ENCODE measurements around the gene RALGAPA1. TPM values are rescaled to one million over a fixed set of nuclear protein-coding genes. Genes with fewer than 3 reads are reported as not detected.
A peak's percentile ranks its signal among the peaks of the same experiment; 100 is the strongest.

Gene RALGAPA1
- total and polyA plus RNA-seq, 9 donors: 18.0 to 99.5 (median 79.3) TPM

DNA sequence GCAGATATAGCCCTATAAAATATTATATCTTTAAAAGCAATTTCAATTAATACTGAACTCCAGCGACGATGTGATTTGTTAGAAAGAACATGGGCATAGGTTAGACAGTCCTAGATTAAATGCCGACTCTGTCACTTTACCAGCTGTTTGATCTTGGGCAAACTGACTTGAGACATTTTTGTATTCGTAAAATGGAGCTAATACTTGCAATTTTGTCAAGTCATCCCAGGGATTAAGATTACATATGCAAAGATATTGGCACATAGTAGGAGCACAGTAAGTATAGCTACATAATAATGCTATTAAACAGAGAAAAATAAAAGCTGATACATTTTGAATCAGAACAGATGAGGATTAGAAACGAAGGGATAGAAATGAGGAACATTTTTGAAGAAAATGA is 266.1 kb downstream of the RALGAPA1 start:
- no peak overlapping the region for H3K4me3 ChIP-seq
- intact Hi-C loops (cut with DNase I): no loop called here
- 92 to 97% (median 94%) methylated on average over 5 of the region's 5 CpGs for WGBS, 3 donors
- no peak for TF ChIP-seq POLR2A (IDR thresholded peaks at IDR 0.05)
- TF ChIP-seq, protein P1, sequence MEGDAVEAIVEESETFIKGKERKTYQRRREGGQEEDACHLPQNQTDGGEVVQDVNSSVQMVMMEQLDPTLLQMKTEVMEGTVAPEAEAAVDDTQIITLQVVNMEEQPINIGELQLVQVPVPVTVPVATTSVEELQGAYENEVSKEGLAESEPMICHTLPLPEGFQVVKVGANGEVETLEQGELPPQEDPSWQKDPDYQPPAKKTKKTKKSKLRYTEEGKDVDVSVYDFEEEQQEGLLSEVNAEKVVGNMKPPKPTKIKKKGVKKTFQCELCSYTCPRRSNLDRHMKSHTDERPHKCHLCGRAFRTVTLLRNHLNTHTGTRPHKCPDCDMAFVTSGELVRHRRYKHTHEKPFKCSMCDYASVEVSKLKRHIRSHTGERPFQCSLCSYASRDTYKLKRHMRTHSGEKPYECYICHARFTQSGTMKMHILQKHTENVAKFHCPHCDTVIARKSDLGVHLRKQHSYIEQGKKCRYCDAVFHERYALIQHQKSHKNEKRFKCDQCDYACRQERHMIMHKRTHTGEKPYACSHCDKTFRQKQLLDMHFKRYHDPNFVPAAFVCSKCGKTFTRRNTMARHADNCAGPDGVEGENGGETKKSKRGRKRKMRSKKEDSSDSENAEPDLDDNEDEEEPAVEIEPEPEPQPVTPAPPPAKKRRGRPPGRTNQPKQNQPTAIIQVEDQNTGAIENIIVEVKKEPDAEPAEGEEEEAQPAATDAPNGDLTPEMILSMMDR (IDR thresholded peaks at IDR 0.05): no peak
- TF ChIP-seq EP300 (IDR thresholded peaks at IDR 0.05): no peak
- H3K9me3 ChIP-seq: no peaks in the 10 kb centered on the region
- H3K36me3 ChIP-seq: no peaks in the 10 kb centered on the region
- H3K27me3 ChIP-seq: peaks cover 4% of the 10 kb centered on the region
- H3K4me1 ChIP-seq (ENCODE audit: insufficient read depth): no peaks in the 10 kb centered on the region
- no peak overlapping the region for H3K27ac ChIP-seq
- no peak for DNase-seq

DNA sequence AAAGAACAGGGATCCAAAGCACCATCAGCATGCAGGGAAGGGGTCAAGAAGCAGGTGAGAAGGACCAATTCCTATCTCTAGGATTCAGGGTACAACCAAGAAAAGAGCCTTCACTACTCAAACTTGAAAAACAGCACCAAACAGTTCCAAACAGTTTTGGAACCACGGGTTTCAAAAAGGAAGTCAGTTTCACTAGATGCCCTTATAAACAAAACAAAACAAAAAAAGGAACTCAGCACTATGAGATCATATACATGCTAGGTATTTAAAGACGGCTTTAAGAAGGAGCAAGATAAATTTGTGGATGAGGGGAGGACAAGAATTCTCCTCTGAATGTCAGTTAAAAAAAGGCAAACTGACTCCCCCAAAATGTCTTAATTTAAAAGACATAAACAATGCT is 269.1 kb downstream of the RALGAPA1 start:
- intact Hi-C loops (cut with DNase I): no loop called here

DNA sequence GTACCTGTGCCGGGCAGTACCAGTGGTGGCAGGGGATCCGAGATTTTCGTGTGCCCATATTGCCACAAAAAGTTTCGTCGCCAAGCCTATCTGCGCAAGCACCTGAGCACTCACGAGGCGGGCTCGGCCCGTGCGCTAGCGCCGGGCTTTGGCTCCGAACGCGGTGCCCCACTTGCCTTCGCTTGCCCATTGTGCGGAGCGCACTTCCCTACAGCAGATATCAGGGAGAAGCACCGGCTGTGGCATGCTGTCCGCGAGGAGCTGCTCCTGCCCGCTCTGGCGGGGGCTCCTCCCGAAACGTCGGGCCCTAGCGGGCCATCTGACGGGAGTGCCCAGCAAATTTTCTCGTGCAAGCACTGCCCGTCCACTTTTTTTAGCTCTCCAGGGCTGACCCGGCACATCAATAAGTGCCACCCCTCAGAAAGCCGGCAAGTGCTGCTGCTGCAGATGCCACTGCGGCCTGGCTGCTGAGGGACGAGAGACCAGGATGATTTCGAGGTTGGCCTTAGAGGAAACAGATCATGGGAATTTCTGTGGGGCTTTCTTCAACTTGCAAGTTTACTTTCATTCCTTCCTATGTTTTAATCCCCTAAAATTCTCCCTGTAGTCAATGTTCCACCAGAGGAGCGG is 273.5 kb downstream of the RALGAPA1 start:
- Histone ChIP-seq H3K4me1 (ENCODE audit: insufficient read depth) (peaks cover 18% of the 10 kb centered on the region), H3K9me3 (peaks cover 0 to 6% of the 10 kb centered on the region in 2 donors), H3K27ac (no peak overlapping the region), H3K4me3 (no peak overlapping the region), H3K27me3 (peaks cover 4% of the 10 kb centered on the region), H3K36me3 (no peaks in the 10 kb centered on the region)
- TF ChIP-seq POLR2A (IDR thresholded peaks at IDR 0.05): no peak
- TF ChIP-seq, protein P1 (IDR thresholded peaks at IDR 0.05): no peak
- no peak for TF ChIP-seq EP300 (IDR thresholded peaks at IDR 0.05)
- DNase-seq: no peak
- intact Hi-C loops (cut with DNase I): no loop called here
- WGBS, 3 donors: 7 to 9% (median 8%) methylated on average over 34 to 37 of the region's 37 CpGs

More for the DNA sequence above, 269.1 kb downstream of the RALGAPA1 start:
- H3K4me3 ChIP-seq: no peak overlapping the region
- H3K27me3 ChIP-seq: no peaks in the 10 kb centered on the region
- no peak for DNase-seq
- 59 to 71% (median 66%) methylated on average over 2 of the region's 2 CpGs for WGBS, 3 donors
- no peaks in the 10 kb centered on the region for H3K9me3 ChIP-seq
- TF ChIP-seq, protein P1 (IDR thresholded peaks at IDR 0.05): no peak
- TF ChIP-seq EP300 (IDR thresholded peaks at IDR 0.05): no peak
- TF ChIP-seq POLR2A (IDR thresholded peaks at IDR 0.05): no peak
- no peak overlapping the region for H3K27ac ChIP-seq
- H3K4me1 ChIP-seq (ENCODE audit: insufficient read depth): peaks cover 4% of the 10 kb centered on the region
- H3K36me3 ChIP-seq: no peaks in the 10 kb centered on the region

DNA sequence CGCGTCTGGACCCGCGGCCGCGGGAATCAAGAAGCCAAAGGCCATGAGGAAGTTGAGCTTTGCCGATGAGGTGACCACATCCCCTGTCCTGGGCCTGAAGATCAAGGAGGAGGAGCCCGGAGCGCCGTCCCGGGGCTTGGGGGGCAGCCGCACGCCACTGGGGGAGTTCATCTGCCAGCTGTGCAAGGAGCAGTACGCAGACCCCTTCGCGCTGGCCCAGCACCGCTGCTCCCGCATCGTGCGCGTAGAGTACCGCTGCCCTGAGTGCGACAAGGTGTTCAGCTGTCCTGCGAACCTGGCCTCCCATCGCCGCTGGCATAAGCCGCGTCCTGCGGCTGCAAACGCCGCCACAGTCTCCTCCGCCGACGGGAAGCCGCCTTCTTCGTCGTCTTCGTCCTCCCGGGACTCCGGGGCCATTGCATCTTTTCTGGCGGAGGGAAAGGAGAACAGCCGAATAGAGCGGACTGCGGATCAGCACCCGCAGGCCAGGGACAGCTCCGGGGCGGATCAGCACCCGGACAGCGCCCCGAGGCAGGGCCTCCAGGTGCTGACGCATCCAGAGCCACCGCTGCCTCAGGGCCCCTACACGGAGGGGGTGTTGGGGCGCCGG is 274.1 kb downstream of the RALGAPA1 start:
- peaks cover 18% of the 10 kb centered on the region for H3K4me1 ChIP-seq (ENCODE audit: insufficient read depth)
- no peaks in the 10 kb centered on the region for H3K36me3 ChIP-seq
- TF ChIP-seq EP300 (IDR thresholded peaks at IDR 0.05) (no peak), POLR2A (IDR thresholded peaks at IDR 0.05) (no peak)
- TF ChIP-seq, protein P1 (IDR thresholded peaks at IDR 0.05): no peak
- intact Hi-C loops (cut with DNase I): no loop called here
- H3K4me3 ChIP-seq: no peak overlapping the region
- no peak overlapping the region for H3K27ac ChIP-seq
- H3K27me3 ChIP-seq: peaks cover 4% of the 10 kb centered on the region
- peaks cover 0 to 6% of the 10 kb centered on the region in 2 donors for H3K9me3 ChIP-seq
- peak; percentile 31 to 79 (median 45) for DNase-seq
- WGBS, 3 donors: 1 to 3% (median 1%) methylated on average over 42 to 55 of the region's 55 CpGs
